ENCODE data around the gene NMUR1.
"Not testable (repeated sequence)": the region's sequence is repeated elsewhere in the genome, so short reads cannot be mapped to it uniquely, and the experiment has no call there.

The NMUR1 gene

DNA sequence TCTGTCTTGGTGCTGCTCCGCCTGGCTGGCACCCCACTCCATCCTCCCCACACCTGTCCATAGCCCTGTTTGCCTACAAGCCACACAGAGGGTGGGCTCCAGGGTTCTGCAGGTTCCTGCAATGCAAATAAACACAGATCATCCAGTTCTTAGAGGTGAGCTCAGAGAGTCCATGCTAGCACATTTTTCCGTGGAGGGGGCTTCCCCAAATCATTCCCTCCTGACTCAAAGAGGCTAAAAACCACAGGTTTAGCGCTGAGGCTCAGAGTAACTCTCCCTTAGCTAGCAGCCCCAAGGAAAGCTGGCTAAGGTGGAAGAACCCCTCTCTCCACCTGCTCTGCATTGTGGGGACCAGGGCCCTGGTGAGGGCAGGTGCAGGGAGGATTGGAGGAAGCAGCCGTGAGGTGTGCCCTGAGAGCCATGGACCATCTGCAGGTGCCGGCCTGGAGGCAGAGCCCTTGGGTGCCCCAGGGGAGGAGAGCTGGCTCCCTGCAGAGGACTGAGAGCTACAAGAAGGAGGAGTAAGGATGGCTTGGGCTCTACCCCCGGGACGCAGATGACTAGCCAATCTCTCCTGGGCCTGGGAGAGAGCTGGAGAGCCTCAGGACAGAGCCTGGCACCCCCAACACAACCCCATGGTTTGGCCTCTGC, 38.7 kb upstream of the NMUR1 start:
- Histone ChIP-seq H3K27ac (ENCODE audit: low read depth, low read length) (no peak overlapping the region), H3K4me3 (ENCODE audit: low read depth in 1 of 5, low read length in 5 of 5) (no peak overlapping the region), H3K9me3 (ENCODE audit: control insufficient read depth in 5 of 5, low read length in 5 of 5) (no peaks in the 10 kb centered on the region), H3K9ac (ENCODE audit: low read length in 5 of 5) (no peak overlapping the region), H3K27me3 (ENCODE audit: control insufficient read depth in 5 of 5, insufficient read depth in 4 of 5, low read length in 5 of 5) (no peaks in the 10 kb centered on the region), H3K4me1 (ENCODE audit: control insufficient read depth in 5 of 5, insufficient read depth in 5 of 5, low read length in 5 of 5) (peaks cover 0 to 7% (median 0%) of the 10 kb centered on the region in 5 donors), H3K36me3 (ENCODE audit: control insufficient read depth in 5 of 5, insufficient read depth in 5 of 5, low read length in 5 of 5) (no peaks in the 10 kb centered on the region)

DNA sequence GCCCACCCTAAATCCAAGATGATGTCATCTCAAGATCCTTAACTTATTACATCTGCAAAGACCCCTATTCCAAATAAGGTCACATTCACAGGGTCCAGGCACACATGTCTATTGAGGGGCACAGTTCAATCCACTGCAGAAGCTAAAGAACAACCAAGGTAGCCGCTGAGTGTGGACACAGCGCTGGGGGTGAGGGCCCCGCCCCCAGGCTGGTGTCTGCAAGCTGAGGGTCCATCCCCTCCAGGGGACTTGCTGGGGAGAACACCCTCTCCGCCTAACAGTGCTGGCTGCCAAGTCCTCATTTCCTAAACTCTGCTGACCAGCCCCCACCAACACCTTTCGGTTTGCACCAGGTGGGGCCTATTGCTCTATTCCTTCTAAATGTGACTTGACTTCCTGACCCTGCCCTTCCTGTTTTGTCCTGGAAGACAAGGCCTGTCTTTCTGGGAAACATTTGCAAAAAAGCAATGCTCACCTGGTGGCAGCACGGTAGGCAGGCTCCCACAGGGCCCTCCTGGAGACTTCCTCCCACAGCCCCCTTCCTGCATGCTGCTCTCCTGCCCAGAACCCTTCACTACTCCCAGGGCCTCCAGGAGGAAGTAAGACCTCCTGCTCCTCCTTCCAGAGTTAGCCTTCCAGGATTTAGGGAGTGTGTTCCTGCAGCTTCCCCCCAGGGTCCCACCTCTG, 38.0 kb upstream of the NMUR1 start:
- Histone ChIP-seq H3K27me3 (ENCODE audit: control insufficient read depth in 5 of 5, insufficient read depth in 4 of 5, low read length in 5 of 5) (no peaks in the 10 kb centered on the region), H3K4me3 (ENCODE audit: low read depth in 1 of 5, low read length in 5 of 5) (no peak overlapping the region), H3K9me3 (ENCODE audit: control insufficient read depth in 5 of 5, low read length in 5 of 5) (no peaks in the 10 kb centered on the region), H3K4me1 (ENCODE audit: control insufficient read depth in 5 of 5, insufficient read depth in 5 of 5, low read length in 5 of 5) (peaks cover 0 to 7% (median 0%) of the 10 kb centered on the region in 5 donors), H3K27ac (ENCODE audit: low read depth, low read length) (no peak overlapping the region), H3K36me3 (ENCODE audit: control insufficient read depth in 5 of 5, insufficient read depth in 5 of 5, low read length in 5 of 5) (no peaks in the 10 kb centered on the region), H3K9ac (ENCODE audit: low read length in 5 of 5) (no peak overlapping the region)

DNA sequence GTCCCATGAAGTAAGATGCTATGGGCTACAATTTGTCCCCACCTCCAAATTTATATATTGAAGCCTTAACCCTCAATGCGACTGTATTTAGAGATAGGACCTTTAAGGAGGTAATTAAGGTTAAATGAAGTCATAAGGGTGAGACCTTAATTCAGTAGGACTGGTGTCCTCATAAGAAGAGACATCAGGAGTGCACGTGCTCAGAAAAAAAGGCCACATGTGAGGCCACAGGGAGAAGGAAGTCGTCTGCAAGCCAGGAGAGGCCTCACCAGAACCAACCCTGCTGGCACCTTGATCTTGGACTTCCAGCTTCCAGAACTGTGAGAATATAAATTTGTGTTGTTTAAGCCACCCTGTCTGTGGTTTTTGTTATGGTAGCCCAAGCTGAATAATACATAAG, 36.9 kb upstream of the NMUR1 start:
- no peak overlapping the region for H3K9ac ChIP-seq (ENCODE audit: low read length in 5 of 5)
- no peak overlapping the region for H3K27ac ChIP-seq (ENCODE audit: low read depth, low read length)
- no peaks in the 10 kb centered on the region for H3K9me3 ChIP-seq (ENCODE audit: control insufficient read depth in 5 of 5, low read length in 5 of 5)
- peaks cover 0 to 7% (median 0%) of the 10 kb centered on the region in 5 donors for H3K4me1 ChIP-seq (ENCODE audit: control insufficient read depth in 5 of 5, insufficient read depth in 5 of 5, low read length in 5 of 5)
- no peaks in the 10 kb centered on the region for H3K36me3 ChIP-seq (ENCODE audit: control insufficient read depth in 5 of 5, insufficient read depth in 5 of 5, low read length in 5 of 5)
- no peaks in the 10 kb centered on the region for H3K27me3 ChIP-seq (ENCODE audit: control insufficient read depth in 5 of 5, insufficient read depth in 4 of 5, low read length in 5 of 5)
- H3K4me3 ChIP-seq (ENCODE audit: low read depth in 1 of 5, low read length in 5 of 5): no peak overlapping the region

DNA sequence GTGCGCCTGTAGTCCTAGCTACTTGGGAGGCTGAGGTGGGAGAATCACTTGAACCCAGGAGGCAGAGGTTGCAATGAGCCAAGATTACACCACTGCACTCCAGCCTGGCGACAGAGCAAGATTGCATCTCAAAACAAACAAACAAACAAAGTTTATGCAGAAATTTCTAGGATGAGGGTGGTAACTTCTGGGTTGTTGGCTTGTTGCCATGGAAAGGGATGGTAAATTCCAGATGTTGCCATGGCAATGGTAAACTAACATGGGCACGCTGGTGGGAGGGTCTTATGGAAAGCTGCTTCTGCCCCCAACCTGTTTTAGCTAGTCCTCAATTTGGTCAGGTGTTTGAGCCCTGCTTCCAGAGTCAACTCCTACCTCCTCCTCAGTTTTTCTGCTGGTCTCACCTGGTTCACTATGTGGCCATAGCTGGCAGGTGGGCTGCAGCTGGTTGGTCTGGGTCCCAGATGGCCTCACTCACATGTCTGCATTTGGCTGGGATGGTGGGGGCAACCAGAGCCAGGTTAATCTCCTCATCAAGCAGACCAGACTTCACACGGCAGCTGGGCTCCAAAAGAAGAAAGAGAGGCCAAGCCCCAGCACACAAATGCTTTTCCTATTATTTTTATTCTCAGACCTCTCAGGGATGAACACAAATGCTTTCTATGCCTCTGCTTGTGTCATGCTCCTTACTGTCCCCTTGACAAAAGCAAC, 35.8 kb upstream of the NMUR1 start:
- H3K27ac ChIP-seq (ENCODE audit: low read depth, low read length): no peak overlapping the region
- H3K9ac ChIP-seq (ENCODE audit: low read length in 5 of 5): no peak overlapping the region
- H3K4me3 ChIP-seq (ENCODE audit: low read depth in 1 of 5, low read length in 5 of 5): no peak overlapping the region
- peaks cover 0 to 7% (median 0%) of the 10 kb centered on the region in 5 donors for H3K4me1 ChIP-seq (ENCODE audit: control insufficient read depth in 5 of 5, insufficient read depth in 5 of 5, low read length in 5 of 5)
- H3K36me3 ChIP-seq (ENCODE audit: control insufficient read depth in 5 of 5, insufficient read depth in 5 of 5, low read length in 5 of 5): no peaks in the 10 kb centered on the region
- no peaks in the 10 kb centered on the region for H3K27me3 ChIP-seq (ENCODE audit: control insufficient read depth in 5 of 5, insufficient read depth in 4 of 5, low read length in 5 of 5)
- no peaks in the 10 kb centered on the region for H3K9me3 ChIP-seq (ENCODE audit: control insufficient read depth in 5 of 5, low read length in 5 of 5)

DNA sequence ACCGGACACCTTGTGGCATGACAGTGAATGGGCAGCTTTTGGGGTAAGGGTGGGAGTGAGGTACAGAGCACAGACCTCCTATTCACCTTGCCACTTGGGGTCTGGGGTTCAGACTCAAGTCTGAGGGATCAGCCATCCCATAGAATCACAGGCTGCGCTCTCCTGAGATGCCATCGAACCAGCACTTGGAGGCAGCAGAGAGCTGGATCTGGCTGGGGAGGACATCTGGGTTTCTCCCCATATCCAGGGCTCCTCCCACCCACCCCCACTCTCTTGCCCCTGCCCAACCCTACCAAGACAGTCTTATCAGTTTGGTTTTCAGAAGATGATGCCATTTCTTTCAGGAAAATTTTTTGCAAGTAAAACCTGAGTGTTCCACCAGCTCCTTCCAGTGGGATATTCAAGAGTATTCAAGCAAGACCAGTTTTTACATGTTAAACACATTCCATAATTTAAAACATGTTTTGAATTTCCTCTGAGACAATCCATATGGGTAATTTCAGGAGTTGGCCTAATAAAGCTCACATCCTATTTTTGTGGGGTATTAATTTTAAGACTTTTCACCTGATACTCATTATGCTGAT, 33.2 kb upstream of the NMUR1 start:
- H3K9me3 ChIP-seq (ENCODE audit: control insufficient read depth in 5 of 5, low read length in 5 of 5): no peaks in the 10 kb centered on the region
- H3K4me3 ChIP-seq (ENCODE audit: low read depth in 1 of 5, low read length in 5 of 5): no peak overlapping the region
- H3K9ac ChIP-seq (ENCODE audit: low read length in 5 of 5): no peak overlapping the region
- H3K27me3 ChIP-seq (ENCODE audit: control insufficient read depth in 5 of 5, insufficient read depth in 4 of 5, low read length in 5 of 5): no peaks in the 10 kb centered on the region
- H3K36me3 ChIP-seq (ENCODE audit: control insufficient read depth in 5 of 5, insufficient read depth in 5 of 5, low read length in 5 of 5): no peaks in the 10 kb centered on the region
- H3K4me1 ChIP-seq (ENCODE audit: control insufficient read depth in 5 of 5, insufficient read depth in 5 of 5, low read length in 5 of 5): peaks cover 0 to 4% (median 0%) of the 10 kb centered on the region in 5 donors
- no peak overlapping the region for H3K27ac ChIP-seq (ENCODE audit: low read depth, low read length)

DNA sequence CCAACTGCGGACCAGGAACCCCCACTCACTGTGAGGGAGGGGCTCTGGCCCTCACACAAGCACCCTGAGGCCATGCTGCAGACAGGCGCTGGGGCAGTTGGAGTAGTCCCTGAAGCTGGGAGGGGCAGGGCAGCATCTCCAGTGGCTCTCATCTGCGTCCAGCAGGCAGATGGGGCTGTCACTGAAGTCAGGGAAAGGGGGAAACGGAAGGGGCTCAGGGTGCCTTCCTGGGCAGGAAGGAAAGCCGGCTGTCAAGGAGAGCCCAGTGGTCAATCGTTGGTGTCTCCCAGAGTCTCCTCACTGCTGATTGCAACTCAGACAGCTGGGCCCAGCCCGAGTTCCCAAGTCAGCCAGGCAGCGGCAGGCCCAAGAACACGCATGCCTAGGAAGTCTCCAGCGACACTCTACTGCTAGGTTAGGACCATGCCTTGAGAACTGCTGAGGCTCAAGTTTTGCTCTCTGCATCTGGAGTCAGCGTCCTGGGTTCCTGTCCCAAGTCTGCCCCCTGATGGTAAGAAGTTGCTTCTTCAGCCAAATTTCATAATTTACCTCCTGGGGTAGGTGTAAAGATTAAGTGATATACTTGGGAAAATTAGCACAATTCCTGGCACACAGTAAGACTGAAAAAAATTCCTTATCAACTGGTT, 27.4 kb upstream of the NMUR1 start:
- Histone ChIP-seq H3K4me3 (ENCODE audit: low read depth in 1 of 5, low read length in 5 of 5) (no peak overlapping the region), H3K27me3 (ENCODE audit: control insufficient read depth in 5 of 5, insufficient read depth in 4 of 5, low read length in 5 of 5) (no peaks in the 10 kb centered on the region), H3K27ac (ENCODE audit: low read depth, low read length) (no peak overlapping the region), H3K9ac (ENCODE audit: low read length in 5 of 5) (peak overlapping the region in 2 of 5 donors; percentile 1 to 61), H3K36me3 (ENCODE audit: control insufficient read depth in 5 of 5, insufficient read depth in 5 of 5, low read length in 5 of 5) (peaks cover 0 to 1% (median 0%) of the 10 kb centered on the region in 5 donors), H3K4me1 (ENCODE audit: control insufficient read depth in 5 of 5, insufficient read depth in 5 of 5, low read length in 5 of 5) (peaks cover 5 to 22% (median 20%) of the 10 kb centered on the region in 5 donors), H3K9me3 (ENCODE audit: control insufficient read depth in 5 of 5, low read length in 5 of 5) (peaks cover 3 to 6% (median 5%) of the 10 kb centered on the region in 5 donors)

DNA sequence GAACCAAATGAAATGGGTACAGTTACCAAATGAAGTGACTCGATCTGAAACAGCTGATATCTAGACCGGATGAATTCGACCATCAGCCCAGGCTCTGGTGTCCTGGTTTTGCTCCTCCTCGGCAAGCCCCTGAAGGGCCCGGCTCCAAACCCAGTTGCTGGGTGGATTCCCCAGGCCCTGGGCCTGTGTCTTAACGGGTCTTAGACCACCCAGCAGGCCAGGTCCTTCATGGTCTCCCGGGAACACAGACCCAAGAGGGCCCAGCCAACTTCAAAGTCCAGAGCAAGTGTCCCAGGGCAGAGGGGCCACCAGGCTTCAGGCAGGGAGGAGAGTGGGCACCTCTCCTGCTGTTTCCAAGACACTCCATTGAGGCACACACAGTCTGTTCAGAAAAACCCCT, 26.7 kb upstream of the NMUR1 start:
- Histone ChIP-seq H3K4me1 (ENCODE audit: control insufficient read depth in 5 of 5, insufficient read depth in 5 of 5, low read length in 5 of 5) (peaks cover 5 to 22% (median 20%) of the 10 kb centered on the region in 5 donors), H3K27me3 (ENCODE audit: control insufficient read depth in 5 of 5, insufficient read depth in 4 of 5, low read length in 5 of 5) (no peaks in the 10 kb centered on the region), H3K9me3 (ENCODE audit: control insufficient read depth in 5 of 5, low read length in 5 of 5) (peaks cover 6 to 12% (median 7%) of the 10 kb centered on the region in 5 donors), H3K27ac (ENCODE audit: low read depth, low read length) (no peak overlapping the region), H3K36me3 (ENCODE audit: control insufficient read depth in 5 of 5, insufficient read depth in 5 of 5, low read length in 5 of 5) (peaks cover 0 to 3% (median 0%) of the 10 kb centered on the region in 5 donors), H3K4me3 (ENCODE audit: low read depth in 1 of 5, low read length in 5 of 5) (no peak overlapping the region), H3K9ac (ENCODE audit: low read length in 5 of 5) (peak overlapping the region in 1 of 5 donors; percentile 61)

DNA sequence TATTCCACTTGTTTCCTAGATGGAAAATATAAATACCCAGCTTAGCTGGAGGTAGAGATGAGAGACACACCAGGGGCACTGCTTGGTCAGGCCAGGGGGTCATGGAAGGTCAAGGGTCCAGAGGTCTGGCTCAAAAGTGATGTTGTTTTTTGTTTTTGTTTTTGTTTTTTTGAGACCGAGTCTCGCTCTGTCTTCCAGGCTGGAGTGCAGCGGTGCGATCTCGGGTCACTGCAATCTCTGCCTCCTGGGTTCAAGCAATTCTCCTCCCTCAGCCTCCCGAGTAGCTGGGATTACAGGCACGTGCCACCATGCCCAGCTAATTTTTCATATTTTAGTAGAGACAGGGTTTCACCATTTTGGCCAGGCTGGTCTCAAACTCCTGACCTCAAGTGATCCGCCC, 26.3 kb upstream of the NMUR1 start:
- not testable (repeated sequence) for H3K4me3 ChIP-seq (ENCODE audit: low read depth in 1 of 5, low read length in 5 of 5); H3K27ac ChIP-seq (ENCODE audit: low read depth, low read length); H3K27me3 ChIP-seq (ENCODE audit: control insufficient read depth in 5 of 5, insufficient read depth in 4 of 5, low read length in 5 of 5)

DNA sequence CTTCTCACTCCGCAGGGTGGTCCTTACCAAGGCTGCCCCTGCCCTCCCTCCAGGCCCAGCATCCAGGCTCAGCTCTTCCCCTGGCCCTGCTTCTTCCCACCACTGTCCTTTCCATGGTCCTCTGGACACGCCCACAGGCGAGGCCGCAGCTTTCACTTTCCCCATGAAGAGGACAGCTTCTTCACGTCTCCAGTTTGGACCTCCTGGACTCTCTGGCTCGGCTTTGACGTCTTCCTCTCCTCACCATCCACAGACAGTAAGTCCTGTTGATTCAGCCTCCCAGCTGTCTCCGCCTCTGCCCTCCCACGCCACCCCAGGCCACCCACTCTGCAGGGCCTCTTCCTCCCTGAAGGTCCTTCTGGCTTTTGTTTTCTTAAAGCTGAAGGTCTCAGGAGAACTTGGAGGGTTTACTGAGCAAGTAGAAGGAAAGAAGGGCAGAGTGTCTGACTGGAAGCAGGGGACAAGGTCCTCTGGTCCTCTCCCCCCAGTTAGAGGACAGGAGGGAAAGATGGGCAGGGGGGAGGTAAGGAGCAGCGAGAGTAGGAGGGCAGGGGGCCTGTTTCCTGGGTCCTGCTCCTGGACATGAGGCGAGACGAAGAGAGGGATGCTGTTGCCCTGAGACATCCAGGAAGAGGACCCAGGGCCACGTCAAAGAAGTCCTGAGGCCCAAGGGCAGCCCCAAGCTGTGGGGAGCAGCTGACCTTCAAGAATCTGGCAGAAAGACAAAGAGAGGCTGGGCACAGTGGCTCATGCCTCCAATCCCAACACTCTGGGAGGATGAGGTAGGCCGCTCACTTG, 24.7 kb upstream of the NMUR1 start:
- Histone ChIP-seq H3K27me3 (ENCODE audit: control insufficient read depth in 5 of 5, insufficient read depth in 4 of 5, low read length in 5 of 5) (no peaks in the 10 kb centered on the region), H3K27ac (ENCODE audit: low read depth, low read length) (peak overlapping the region; percentile 62), H3K9ac (ENCODE audit: low read length in 5 of 5) (peak overlapping the region in 4 of 5 donors; percentile 26 to 78 (median 55))

More for the DNA sequence above, 26.3 kb upstream of the NMUR1 start:
- not testable (repeated sequence) for H3K36me3 ChIP-seq (ENCODE audit: control insufficient read depth in 5 of 5, insufficient read depth in 5 of 5, low read length in 5 of 5); H3K9ac ChIP-seq (ENCODE audit: low read length in 5 of 5)
- H3K4me1 ChIP-seq (ENCODE audit: control insufficient read depth in 5 of 5, insufficient read depth in 5 of 5, low read length in 5 of 5): peaks cover 5 to 22% (median 20%) of the 10 kb centered on the region in 5 donors
- H3K9me3 ChIP-seq (ENCODE audit: control insufficient read depth in 5 of 5, low read length in 5 of 5): peaks cover 6 to 12% (median 7%) of the 10 kb centered on the region in 5 donors

More for the DNA sequence above, 24.7 kb upstream of the NMUR1 start:
- H3K4me3 ChIP-seq (ENCODE audit: low read depth in 1 of 5, low read length in 5 of 5): peak overlapping the region; percentile 39 to 65 (median 58)
- peaks cover 5 to 22% (median 20%) of the 10 kb centered on the region in 5 donors for H3K4me1 ChIP-seq (ENCODE audit: control insufficient read depth in 5 of 5, insufficient read depth in 5 of 5, low read length in 5 of 5)
- H3K9me3 ChIP-seq (ENCODE audit: control insufficient read depth in 5 of 5, low read length in 5 of 5): peaks cover 6 to 12% (median 7%) of the 10 kb centered on the region in 5 donors
- peaks cover 0 to 3% (median 0%) of the 10 kb centered on the region in 5 donors for H3K36me3 ChIP-seq (ENCODE audit: control insufficient read depth in 5 of 5, insufficient read depth in 5 of 5, low read length in 5 of 5)

Measured in subcutaneous abdominal adipose tissue (tissue), 5 donors.